Effector CD8-positive, alpha-beta T cell (primary cell): ENCODE data around the gene ZSWIM7.
"Not testable (repeated sequence)": the region's sequence is repeated elsewhere in the genome, so short reads cannot be mapped to it uniquely, and the experiment has no call there.

ENCODE experiments used
- DNase-seq: peaks from one replicate; lab custom pipeline; 2025; lab: John Stamatoyannopoulos, UW

Gene ZSWIM7

GRCh38 chr17:15957608-15958307 is 41.7 kb downstream of the ZSWIM7 start:
- no peak for DNase-seq

GRCh38 chr17:15957206-15957605 is 42.3 kb downstream of the ZSWIM7 start:
- DNase-seq: no peak

- no peak for DNase-seq
Measured at GRCh38 chr17:15955793-15956541, 43.5 kb downstream of the ZSWIM7 start.

GRCh38 chr17:15954222-15954621 is 45.3 kb downstream of the ZSWIM7 start:
- DNase-seq: no peak

- DNase-seq: no peak
Measured at GRCh38 chr17:15952916-15953790, 46.4 kb downstream of the ZSWIM7 start.

GRCh38 chr17:15952048-15952532 is 47.4 kb downstream of the ZSWIM7 start:
- DNase-seq: no peak

- no peak for DNase-seq
Measured at GRCh38 chr17:15951368-15952047, 48.0 kb downstream of the ZSWIM7 start.

- no peak for DNase-seq
Measured at GRCh38 chr17:15947976-15948752, 51.3 kb downstream of the ZSWIM7 start.

GRCh38 chr17:15947271-15947670 is 52.2 kb downstream of the ZSWIM7 start:
- no peak for DNase-seq

- DNase-seq: no peak
Measured at GRCh38 chr17:15946611-15947120, 52.8 kb downstream of the ZSWIM7 start.

- DNase-seq: no peak
Measured at GRCh38 chr17:15945527-15946191, 53.8 kb downstream of the ZSWIM7 start.

- DNase-seq: no peak
Measured at GRCh38 chr17:15944759-15945526, 54.6 kb downstream of the ZSWIM7 start, which contains the start of gene ADORA2B. TSS of gene ADORA2B (plus strand) at chr17:15945130. CDS start at chr17:15945249, 119 bp downstream.

GRCh38 chr17:15943971-15944758 is 55.3 kb downstream of the ZSWIM7 start:
- no peak for DNase-seq

GRCh38 chr17:15942207-15942833 is 57.2 kb downstream of the ZSWIM7 start:
- DNase-seq: no peak

- DNase-seq: no peak
Measured at GRCh38 chr17:15941781-15942180, 57.7 kb downstream of the ZSWIM7 start.

- DNase-seq: not testable (repeated sequence)
Measured at GRCh38 chr17:15936481-15936880, 63.0 kb downstream of the ZSWIM7 start.

- DNase-seq: no peak
Measured at GRCh38 chr17:15935891-15936290, 63.6 kb downstream of the ZSWIM7 start.

- DNase-seq: no peak
Measured at GRCh38 chr17:15934866-15935265, 64.6 kb downstream of the ZSWIM7 start.
